ENCODE data around the gene KIAA0319L.
A peak's percentile ranks its signal among the peaks of the same experiment; 100 is the strongest.

KIAA0319L gene

GRCh38 chr1:35443768-35444518 lies 113.3 kb downstream of the KIAA0319L start:
- no peak for DNase-seq (ENCODE audit: low spot score)

- DNase-seq (ENCODE audit: low spot score): peak; percentile 10
Measured at GRCh38 chr1:35442734-35443133, 114.5 kb downstream of the KIAA0319L start.

DNA sequence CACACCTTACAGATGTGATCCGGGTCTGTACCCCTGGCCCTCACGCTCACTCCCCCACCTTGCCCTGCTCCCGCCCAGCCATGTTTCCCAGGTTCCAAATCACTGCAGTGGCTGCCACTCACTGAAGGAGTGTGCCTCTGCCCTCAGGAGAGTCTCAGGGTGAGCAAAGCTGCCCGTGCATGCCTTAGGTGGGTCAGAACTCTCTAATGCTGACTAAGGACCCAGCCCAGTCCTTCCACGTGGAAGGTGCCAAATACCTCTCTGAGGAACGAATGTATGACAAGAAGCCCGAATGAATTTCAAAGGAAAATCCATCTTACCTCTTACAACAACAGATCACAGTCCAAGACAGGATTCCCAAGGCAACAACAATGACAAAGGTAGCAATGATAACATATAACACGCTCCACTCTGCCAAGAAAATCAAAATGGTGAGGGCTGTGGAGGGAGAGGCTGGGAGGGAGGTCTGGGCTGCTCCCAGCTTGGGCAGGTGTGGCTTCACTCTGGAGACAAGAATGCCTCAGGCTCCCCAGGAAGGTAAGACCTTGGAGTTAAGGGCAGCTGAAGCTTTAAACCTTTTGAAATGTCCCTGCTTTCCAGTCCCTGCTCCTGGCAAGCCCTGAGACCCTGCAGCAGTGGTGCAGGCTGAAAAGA lies 115.2 kb downstream of the KIAA0319L start:
- DNase-seq (ENCODE audit: low spot score): no peak

DNA sequence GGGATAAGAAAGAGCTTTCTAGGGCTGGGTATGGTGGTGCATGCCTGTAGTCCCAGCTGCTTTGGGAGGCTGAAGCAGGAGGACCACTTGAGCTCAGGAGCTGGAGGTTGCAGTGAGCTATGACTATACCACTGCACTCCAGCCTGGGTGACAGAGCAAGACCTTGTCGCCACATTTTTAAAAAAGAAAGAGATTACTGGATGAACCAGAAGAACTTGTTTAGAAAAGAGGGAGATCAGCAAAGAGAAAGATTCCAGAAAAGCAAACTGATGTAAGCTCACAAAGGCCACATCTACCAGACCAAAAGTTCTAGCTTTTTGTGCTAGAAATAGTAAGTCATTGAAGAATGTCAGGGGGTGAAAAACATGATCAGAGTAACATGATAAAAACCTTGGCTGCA lies 117.6 kb downstream of the KIAA0319L start:
- DNase-seq (ENCODE audit: low spot score): no peak

DNA sequence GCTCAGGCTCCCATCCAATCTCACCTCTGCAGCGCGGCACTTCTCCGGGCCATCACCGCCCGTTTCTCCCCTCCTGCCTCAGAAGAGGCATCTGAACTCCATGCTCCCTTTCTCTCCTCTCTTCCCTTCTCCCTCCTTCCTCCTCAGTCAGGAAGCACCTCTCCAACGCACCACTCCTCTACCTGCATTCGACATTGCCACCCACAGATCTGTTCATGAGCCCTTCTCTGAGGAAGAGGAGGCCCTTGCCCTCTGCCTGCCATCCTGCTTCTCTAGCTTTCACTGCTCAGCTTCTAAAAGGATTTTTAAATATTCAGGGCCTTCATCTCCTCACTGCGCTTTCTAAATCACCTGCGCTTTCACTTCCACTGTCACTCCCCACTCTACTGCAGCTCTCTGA lies 120.0 kb downstream of the KIAA0319L start:
- DNase-seq (ENCODE audit: low spot score): no peak

GRCh38 chr1:35436078-35436477 lies 121.1 kb downstream of the KIAA0319L start:
- DNase-seq (ENCODE audit: low spot score): no peak

GRCh38 chr1:35434703-35435102 lies 122.5 kb downstream of the KIAA0319L start:
- DNase-seq (ENCODE audit: low spot score): no peak

- DNase-seq (ENCODE audit: low spot score): no peak
Measured at GRCh38 chr1:35433714-35434113, 123.5 kb downstream of the KIAA0319L start.

DNA sequence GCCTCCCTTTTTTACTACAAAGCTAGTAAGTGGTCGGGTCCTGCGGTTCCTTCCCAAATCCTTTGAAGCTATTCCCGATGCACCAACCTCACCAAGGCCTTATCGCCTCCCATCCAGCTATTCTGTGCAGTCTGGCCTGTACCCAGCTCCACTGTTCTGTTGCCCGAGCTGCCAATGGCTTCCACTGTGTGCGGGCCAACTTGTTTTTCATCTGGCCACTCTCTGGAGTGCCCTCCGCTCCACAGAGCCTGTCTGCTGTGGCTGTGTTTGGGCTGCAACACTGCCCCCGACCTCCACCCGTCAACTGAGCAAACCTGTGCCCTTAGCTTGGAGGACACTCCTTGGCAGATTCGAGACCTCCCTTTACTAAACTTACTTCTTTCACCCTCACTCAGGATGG lies 125.0 kb downstream of the KIAA0319L start:
- DNase-seq (ENCODE audit: low spot score): no peak

- DNase-seq (ENCODE audit: low spot score): no peak
Measured at GRCh38 chr1:35431173-35431599, 126.0 kb downstream of the KIAA0319L start.

- DNase-seq (ENCODE audit: low spot score): no peak
Measured at GRCh38 chr1:35430762-35431161, 126.4 kb downstream of the KIAA0319L start.

DNA sequence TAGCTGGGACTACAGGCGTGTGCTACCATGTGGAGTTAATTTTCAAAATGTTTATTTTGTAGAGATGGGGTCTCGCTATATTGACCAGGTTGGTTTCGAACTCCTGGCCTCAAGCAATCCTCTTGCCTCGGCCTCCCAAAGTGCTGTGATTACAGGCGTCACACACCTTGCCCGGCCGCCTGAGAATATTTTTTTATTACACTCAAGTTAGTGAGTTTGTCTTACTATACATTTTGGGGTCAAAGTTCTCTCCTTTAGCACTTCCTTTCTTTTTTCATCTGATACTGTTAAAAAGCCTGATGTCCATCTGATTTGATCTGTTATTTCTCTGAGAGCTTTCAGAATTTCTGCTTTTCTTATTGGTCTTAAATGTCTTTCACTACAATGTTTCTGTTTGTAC lies 128.8 kb downstream of the KIAA0319L start:
- DNase-seq (ENCODE audit: low spot score): no peak

DNA sequence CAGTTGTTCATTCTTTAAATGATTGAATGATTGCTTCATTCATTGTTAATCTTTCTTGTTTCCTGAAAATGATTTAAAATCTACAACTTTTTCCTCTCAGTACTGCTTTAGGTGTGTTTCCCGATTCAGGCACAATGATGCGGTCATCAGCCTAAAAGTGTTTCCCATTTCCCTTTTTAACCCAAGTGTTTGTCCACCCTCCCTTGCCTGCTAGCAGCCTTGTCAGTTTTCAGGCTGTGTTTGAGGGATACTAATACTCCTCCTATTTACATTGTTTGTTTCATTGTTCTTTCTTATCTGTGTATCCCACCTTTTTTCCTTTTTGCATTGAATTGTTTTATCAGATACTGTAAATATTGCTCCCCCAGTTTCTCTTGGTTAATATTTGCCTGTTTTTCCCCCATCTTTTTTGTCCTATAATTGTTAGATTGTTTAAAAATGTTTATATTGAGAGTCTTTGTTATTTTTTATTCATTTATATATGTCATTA lies 131.1 kb downstream of the KIAA0319L start:
- DNase-seq (ENCODE audit: low spot score): no peak

GRCh38 chr1:35408925-35409324 lies 148.3 kb downstream of the KIAA0319L start:
- DNase-seq (ENCODE audit: low spot score): no peak

GRCh38 chr1:35407743-35408142 lies 149.5 kb downstream of the KIAA0319L start:
- DNase-seq (ENCODE audit: low spot score): no peak

- DNase-seq (ENCODE audit: low spot score): no peak
Measured at GRCh38 chr1:35406103-35406502, 151.1 kb downstream of the KIAA0319L start.

- no peak for DNase-seq (ENCODE audit: low spot score)
Measured at GRCh38 chr1:35401049-35401448, 156.2 kb downstream of the KIAA0319L start.

GRCh38 chr1:35398739-35399138 lies 158.5 kb downstream of the KIAA0319L start:
- DNase-seq (ENCODE audit: low spot score): no peak

- DNase-seq (ENCODE audit: low spot score): no peak
Measured at GRCh38 chr1:35394386-35394785, 162.8 kb downstream of the KIAA0319L start.

- no peak for DNase-seq (ENCODE audit: low spot score)
Measured at GRCh38 chr1:35390600-35391494, 166.4 kb downstream of the KIAA0319L start.

DNA sequence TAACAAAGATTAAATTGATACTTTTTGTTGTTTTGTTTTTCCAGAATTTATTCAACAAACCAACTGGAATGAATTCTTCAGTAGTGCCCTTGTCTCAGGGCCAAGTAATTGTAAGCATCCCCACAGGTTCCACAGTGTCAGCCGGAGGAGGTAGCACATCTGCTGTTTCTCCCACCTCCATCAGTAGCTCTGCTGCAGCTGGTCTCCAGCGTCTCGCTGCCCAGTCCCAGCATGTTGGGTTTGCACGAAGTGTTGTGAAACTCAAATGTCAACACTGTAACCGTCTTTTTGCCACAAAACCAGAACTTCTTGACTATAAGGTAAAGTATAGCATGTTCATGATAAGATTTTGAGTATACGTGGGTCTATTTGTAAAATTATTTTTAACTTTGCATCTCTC lies 170.2 kb downstream of the KIAA0319L start:
- DNase-seq (ENCODE audit: low spot score): no peak

- no peak for DNase-seq (ENCODE audit: low spot score)
Measured at GRCh38 chr1:35386290-35386689, 170.9 kb downstream of the KIAA0319L start.
